ENCODE measurements around the gene UCP3. TPM values are rescaled to one million over a fixed set of nuclear protein-coding genes. Genes with fewer than 3 reads are reported as not detected.

The UCP3 gene
- total and polyA plus RNA-seq, 2 of the 8 experiments (the other 6 are each of a cell fraction or from before 2014, with no cell fraction given) = 0.85 to 1.3 TPM

DNA sequence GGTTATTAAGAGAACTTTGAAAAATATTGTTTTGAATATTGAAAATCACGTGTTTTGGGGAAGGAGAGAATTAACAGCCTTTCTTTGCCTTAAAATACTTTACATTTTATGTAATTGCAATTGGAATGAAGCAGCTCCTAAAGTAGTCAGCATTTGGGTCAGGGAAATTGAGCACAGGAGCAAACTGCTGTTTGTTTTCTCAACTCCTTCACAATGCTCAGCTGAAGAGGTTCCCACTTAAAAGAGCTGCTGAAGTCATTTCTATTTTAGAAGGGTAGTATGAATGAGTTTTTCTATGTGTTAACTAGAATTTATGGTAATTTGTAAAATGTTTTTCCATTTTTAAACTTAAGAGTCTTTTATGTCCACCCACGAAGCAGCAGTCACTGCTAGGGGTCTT, 18.2 kb downstream of the UCP3 start:
- Histone ChIP-seq H3K18ac (ENCODE audit: extremely low read depth, low read length) (no peak overlapping the region), H4K8ac (ENCODE audit: extremely low read depth, insufficient read depth, low read length) (no peak overlapping the region), H4K5ac (ENCODE audit: insufficient read length, low read depth, low read length) (no peak overlapping the region), H3K9ac (replicated peaks in 1 of 4; ENCODE audit: extremely low read depth in 1 of 4, low read depth in 3 of 4, low read length in 3 of 4) (no peak overlapping the region), H3K9me3 (ENCODE audit: insufficient read depth in 2 of 2, low read depth in 1 of 2, low read length in 1 of 2) (no peaks in the 10 kb centered on the region), H2BK12ac (ENCODE audit: low read depth, low read length) (0 out of 2 replicates have a peak overlapping the region, but pooled peaks have one; percentile 2), H4K20me1 (replicated peaks in 1 of 2; ENCODE audit: control insufficient read depth in 1 of 2, insufficient read depth in 2 of 2, low read length in 2 of 2) (no peaks in the 10 kb centered on the region), H4K91ac (replicated peaks; ENCODE audit: insufficient read length, low read length) (no peak overlapping the region), H2AFZ (ENCODE audit: low read length) (no peak overlapping the region), H3K36me3 (ENCODE audit: control insufficient read depth in 2 of 4, insufficient read depth in 4 of 4, low read length in 3 of 4) (no peaks in the 10 kb centered on the region), H2BK5ac (ENCODE audit: low read depth, low read length) (no peak overlapping the region), H3K23me2 (ENCODE audit: low read depth, low read length) (no peaks in the 10 kb centered on the region), H3K4me2 (ENCODE audit: insufficient read depth in 1 of 2, low read depth in 2 of 2, low read length in 2 of 2) (no peak overlapping the region), H3K4me3 (ENCODE audit: extremely low read depth in 1 of 4, insufficient read depth in 2 of 4, low read depth in 3 of 4, low read length in 4 of 4) (no peak overlapping the region), H3K14ac (ENCODE audit: insufficient read length) (no peak overlapping the region), H2BK120ac (replicated peaks; ENCODE audit: low read depth, low read length) (no peak overlapping the region), H3K79me1 (ENCODE audit: low read depth, low read length) (no peaks in the 10 kb centered on the region), H2AK5ac (ENCODE audit: low read depth, low read length) (no peak overlapping the region), H3K27ac (ENCODE audit: low read depth, low read length) (no peak overlapping the region), H3K4me1 (replicated peaks in 1 of 4; ENCODE audit: control insufficient read depth in 3 of 4, insufficient read depth in 4 of 4, low read length in 3 of 4) (peaks cover 0 to 4% (median 0%) of the 10 kb centered on the region in 4 experiments; a peak in 1 of 7 replicates), H2BK15ac (ENCODE audit: low read length) (no peak overlapping the region), H3K56ac (replicated peaks; ENCODE audit: insufficient read length, low read depth, low read length) (no peak overlapping the region), H3K27me3 (replicated peaks in 1 of 4; ENCODE audit: control insufficient read depth in 3 of 4, extremely low read depth in 1 of 4, insufficient read depth in 3 of 4, low read length in 3 of 4) (no peaks in the 10 kb centered on the region), H3K4ac (replicated peaks; ENCODE audit: insufficient read length, low read depth, low read length) (no peak overlapping the region), H3K79me2 (ENCODE audit: control insufficient read depth in 1 of 2, insufficient read depth in 2 of 2, low read length in 2 of 2) (no peaks in the 10 kb centered on the region), H3K23ac (ENCODE audit: insufficient read length) (no peak overlapping the region), H2BK20ac (ENCODE audit: low read length) (no peak overlapping the region)
- DNase-seq (ENCODE audit: low read depth in 1 of 2, low spot score in 2 of 2) (no peak), FAIRE-seq (no peak)
- WGBS, 2 experiments (ENCODE audit: extremely low coverage in 1 of 2, insufficient coverage in 1 of 2, insufficient read length in 1 of 2, insufficient replicate concordance in 2 of 2, low coverage in 1 of 2, low lambda C conversion rate in 2 of 2, missing lambda C conversion rate in 1 of 2) = 79% methylated on average over 2 of the region's 2 CpGs; no CpG with 5 or more reads in 1 of the 2 experiments
- CTCF ChIA-PET (ENCODE audit: partially characterized antibody) = no interaction called here
- POLR2A ChIA-PET (ENCODE audit: partially characterized antibody) = no interaction called here
- TF ChIP-seq CREB1 (IDR thresholded peaks at IDR 0.05) (no peak), BCL11A (IDR thresholded peaks at IDR 0.05; ENCODE audit: low read depth in 2 of 2, low read length in 2 of 2) (no peak), POLR2AphosphoS5 (IDR thresholded peaks at IDR 0.05; ENCODE audit: low read depth, low read length) (no peak), CHD2 (IDR thresholded peaks at IDR 0.05; ENCODE audit: low read length) (no peak), SP4 (IDR thresholded peaks at IDR 0.05; ENCODE audit: low read length) (no peak), TAF1 (IDR thresholded peaks at IDR 0.05; ENCODE audit: low read depth, low read length) (no peak), CBX5 (IDR thresholded peaks at IDR 0.05; ENCODE audit: low read depth, low read length) (no peak), JUND (IDR thresholded peaks at IDR 0.05; ENCODE audit: low read length) (no peak), RBBP5 (IDR thresholded peaks at IDR 0.05; ENCODE audit: borderline replicate concordance, low read depth, low read length) (no peak), KDM4A (IDR thresholded peaks at IDR 0.05; ENCODE audit: low read depth, low read length, severe bottlenecking) (no peak), SUZ12 (IDR thresholded peaks at IDR 0.05; ENCODE audit: low read length) (no peak), MAFK (IDR thresholded peaks at IDR 0.05; ENCODE audit: low read depth, low read length) (no peak), KDM1A (IDR thresholded peaks at IDR 0.05; ENCODE audit: borderline replicate concordance, low read length) (no peak), ZNF274 (IDR thresholded peaks at IDR 0.05; ENCODE audit: borderline replicate concordance, extremely low read depth, low read length) (no peak), CHD1 (IDR thresholded peaks at IDR 0.05; ENCODE audit: low read depth, low read length) (no peak), RXRA (IDR thresholded peaks at IDR 0.05; ENCODE audit: insufficient read depth, low read depth, low read length) (no peak)

Measured in H1 (cell line).